Neural progenitor cell (in vitro differentiated cells): ENCODE measurements around the gene PLXDC2. TPM values are rescaled to one million over a fixed set of nuclear protein-coding genes. Genes with fewer than 3 reads are reported as not detected.

Experiments
- DNase-seq: peaks from one replicate; pipeline ENCODE4 v3.0.0-alpha.2; 2016; ENCODE audit warnings: low spot score
- H2AFZ ChIP-seq: fragments of 200-600 bp; sonication (generic); replicated peaks from 2 replicates; pipeline ENCODE4 v1.6.1; 2016; ENCODE audit warnings: antibody characterized with exemption
- H3F3A ChIP-seq: fragments of 200-600 bp; sonication (generic); 2 replicates; pipeline ENCODE4 v1.6.1; 2016; ENCODE audit warnings: antibody characterized with exemption, low read depth
- H3K27ac ChIP-seq: fragments of 200-600 bp; sonication (generic); 2 replicates; pipeline ENCODE4 v1.5.1; 2016; ENCODE audit warnings: mild to moderate bottlenecking
- H3K27me3 ChIP-seq: fragments of 200-600 bp; sonication (generic); 2 replicates; pipeline ENCODE4 v1.6.1; 2016; ENCODE audit warnings: mild to moderate bottlenecking, moderate library complexity
- H3K36me3 ChIP-seq: fragments of 200-600 bp; sonication (generic); 2 replicates; pipeline ENCODE4 v1.5.1; 2016
- H3K4me1 ChIP-seq: fragments of 200-600 bp; sonication (generic); 2 replicates; pipeline ENCODE4 v1.6.1; 2016; ENCODE audit warnings: mixed run types
- H3K4me2 ChIP-seq: fragments of 200-600 bp; sonication (generic); 2 replicates; pipeline ENCODE4 v1.6.1; 2016
- H3K4me3 ChIP-seq: fragments of 200-600 bp; sonication (generic); 2 replicates; pipeline ENCODE4 v1.5.1; 2016
- H3K79me2 ChIP-seq: fragments of 200-600 bp; sonication (generic); 2 replicates; pipeline ENCODE4 v1.6.1; 2016; ENCODE audit warnings: low read depth
- H3K9ac ChIP-seq: fragments of 200-600 bp; sonication (generic); 2 replicates; pipeline ENCODE4 v1.6.1; 2016
- H3K9me3 ChIP-seq: fragments of 200-600 bp; sonication (generic); 2 replicates; pipeline ENCODE4 v1.5.1; 2016; ENCODE audit warnings: low read depth
- H4K20me1 ChIP-seq: fragments of 200-600 bp; sonication (generic); 2 replicates; pipeline ENCODE4 v1.6.1; 2016; ENCODE audit warnings: low read depth
- H3K27ac Mint-ChIP-seq: 3 replicates; pipeline ENCODE4 v1.8.0; 2021; ENCODE audit warnings: mixed read lengths
- H3K27me3 Mint-ChIP-seq: 2 replicates; pipeline ENCODE4 v1.8.0; 2022; ENCODE audit warnings: low read depth, mild to moderate bottlenecking, inconsistent platforms, moderate library complexity, mixed read lengths; ENCODE audit not compliant: insufficient read depth
- H3K36me3 Mint-ChIP-seq: 3 replicates; pipeline ENCODE4 v1.8.0; 2021; ENCODE audit warnings: mixed read lengths
- H3K4me1 Mint-ChIP-seq: 3 replicates; pipeline ENCODE4 v1.8.0; 2021; ENCODE audit warnings: mixed read lengths
- H3K4me3 Mint-ChIP-seq: 3 replicates; pipeline ENCODE4 v1.8.0; 2021; ENCODE audit warnings: mild to moderate bottlenecking, moderate library complexity, mixed read lengths
- H3K9me3 Mint-ChIP-seq: 3 replicates; pipeline ENCODE4 v1.8.0; 2020; ENCODE audit warnings: mixed read lengths
- EZH2 ChIP-seq: fragments of 200-600 bp; sonication (generic); IDR thresholded peaks from 2 replicates; pipeline ENCODE4 v1.6.1; 2017; ENCODE audit warnings: antibody characterized with exemption, mild to moderate bottlenecking, moderate library complexity
- EZH2phosphoT487 ChIP-seq: fragments of 200-600 bp; sonication (generic); IDR thresholded peaks from 2 replicates; pipeline ENCODE4 v1.6.1; 2017; ENCODE audit warnings: antibody characterized with exemption
- total RNA-seq: library from RNA; depleted of rRNA; stranded (reverse); fragments of >200 nt; gene quantifications from 2 replicates; pipeline ENCODE4 v1.2.3, GENCODE V29; 2015; ENCODE audit warnings: low replicate concordance
- TF ChIP-seq, protein P1 (sequence below): fragments of 200-600 bp; sonication (generic); IDR thresholded peaks from 2 replicates; pipeline ENCODE4 v1.5.1; 2017; ENCODE audit warnings: antibody characterized with exemption, mild to moderate bottlenecking

PLXDC2 gene
- total RNA-seq, 1 donor from 2014 or later: 44.2 TPM

- Histone ChIP-seq H3K9me3 (no peaks in the 10 kb centered on the region), H3K79me2 (no peaks in the 10 kb centered on the region), H3K4me1 (peaks cover 45% of the 10 kb centered on the region), H3K27ac (no peak overlapping the region), H3K9ac (no peak overlapping the region), H2AFZ (no peak overlapping the region), H3K36me3 (no peaks in the 10 kb centered on the region), H4K20me1 (no peaks in the 10 kb centered on the region), H3K27me3 (no peaks in the 10 kb centered on the region), H3K4me2 (no peak overlapping the region), H3K4me3 (no peak overlapping the region), H3F3A (peaks cover 16% of the 10 kb centered on the region)
- peaks cover 21% of the 10 kb centered on the region for H3K4me1 Mint-ChIP-seq
- H3K4me3 Mint-ChIP-seq: no peak overlapping the region
- no peak for DNase-seq
- TF ChIP-seq EZH2phosphoT487: no peak
- TF ChIP-seq, protein P1, sequence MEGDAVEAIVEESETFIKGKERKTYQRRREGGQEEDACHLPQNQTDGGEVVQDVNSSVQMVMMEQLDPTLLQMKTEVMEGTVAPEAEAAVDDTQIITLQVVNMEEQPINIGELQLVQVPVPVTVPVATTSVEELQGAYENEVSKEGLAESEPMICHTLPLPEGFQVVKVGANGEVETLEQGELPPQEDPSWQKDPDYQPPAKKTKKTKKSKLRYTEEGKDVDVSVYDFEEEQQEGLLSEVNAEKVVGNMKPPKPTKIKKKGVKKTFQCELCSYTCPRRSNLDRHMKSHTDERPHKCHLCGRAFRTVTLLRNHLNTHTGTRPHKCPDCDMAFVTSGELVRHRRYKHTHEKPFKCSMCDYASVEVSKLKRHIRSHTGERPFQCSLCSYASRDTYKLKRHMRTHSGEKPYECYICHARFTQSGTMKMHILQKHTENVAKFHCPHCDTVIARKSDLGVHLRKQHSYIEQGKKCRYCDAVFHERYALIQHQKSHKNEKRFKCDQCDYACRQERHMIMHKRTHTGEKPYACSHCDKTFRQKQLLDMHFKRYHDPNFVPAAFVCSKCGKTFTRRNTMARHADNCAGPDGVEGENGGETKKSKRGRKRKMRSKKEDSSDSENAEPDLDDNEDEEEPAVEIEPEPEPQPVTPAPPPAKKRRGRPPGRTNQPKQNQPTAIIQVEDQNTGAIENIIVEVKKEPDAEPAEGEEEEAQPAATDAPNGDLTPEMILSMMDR: no peak
- TF ChIP-seq EZH2: no peak
- peaks cover 8% of the 10 kb centered on the region for H3K36me3 Mint-ChIP-seq
- H3K9me3 Mint-ChIP-seq: peaks cover 3% of the 10 kb centered on the region
- no peak overlapping the region for H3K27ac Mint-ChIP-seq
- peaks cover 3% of the 10 kb centered on the region for H3K27me3 Mint-ChIP-seq
Observed at GRCh38 chr10:20272608-20273007, 456.4 kb downstream of the PLXDC2 start.

DNA sequence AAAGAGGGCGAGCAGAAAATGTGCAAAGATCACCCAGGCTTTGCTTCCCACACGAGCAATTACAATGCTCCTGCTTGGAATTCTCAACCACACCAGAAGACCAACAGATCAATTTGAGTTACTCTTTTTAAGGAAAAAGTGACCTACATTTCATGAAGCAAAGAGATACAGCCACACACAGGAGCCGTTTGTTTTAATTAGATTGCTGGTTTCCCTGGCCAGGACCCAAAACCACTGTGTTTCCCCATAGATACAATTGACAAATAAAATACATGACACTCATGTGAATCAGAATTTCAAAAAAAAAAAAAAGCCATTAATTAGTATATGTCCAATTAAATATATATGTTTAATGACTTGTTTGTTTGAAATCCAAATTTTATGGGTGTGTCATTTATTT lies 458.3 kb downstream of the PLXDC2 start:
- peaks cover 16% of the 10 kb centered on the region for H3F3A ChIP-seq
- H3K27me3 Mint-ChIP-seq: peaks cover 3% of the 10 kb centered on the region
- H3K27ac Mint-ChIP-seq: no peak overlapping the region

DNA sequence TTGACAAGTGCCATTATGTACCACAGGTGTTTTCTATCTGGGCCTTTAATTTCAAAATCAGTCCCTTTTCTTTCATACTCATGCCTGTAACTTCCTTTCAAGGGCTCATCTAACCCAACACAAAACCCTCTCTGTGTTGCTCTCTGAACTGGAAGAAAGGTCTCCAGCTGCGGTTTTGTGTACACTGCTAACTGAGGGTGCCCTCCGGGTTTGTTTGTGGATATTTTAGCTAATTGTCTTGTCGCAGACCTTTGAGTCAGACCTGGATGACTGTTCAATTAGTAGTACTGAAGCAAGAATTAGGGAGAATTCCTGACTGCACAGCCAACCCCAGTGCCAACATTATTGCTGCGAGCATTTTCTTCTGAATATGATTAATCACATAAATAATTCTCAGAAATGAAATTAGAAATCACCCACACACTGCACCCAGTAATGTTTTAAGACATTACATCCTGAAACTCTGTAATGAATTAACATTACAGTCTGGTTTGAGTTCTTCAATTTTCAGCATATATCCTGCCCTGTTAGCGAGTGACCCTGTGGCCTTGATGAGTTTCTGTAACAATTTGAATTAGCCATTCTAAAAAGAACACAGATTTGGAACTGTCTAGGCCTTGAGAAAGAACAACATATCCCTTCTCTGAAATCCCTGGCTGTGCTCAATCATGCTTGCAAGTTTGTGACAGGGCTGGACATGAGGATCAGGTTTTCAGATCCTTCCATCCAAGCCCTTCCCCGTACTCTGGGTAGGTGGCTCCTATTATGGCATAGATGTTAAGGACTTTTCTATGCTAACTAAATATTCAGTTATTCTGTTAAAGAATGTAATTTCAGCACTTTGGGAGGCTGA lies 460.1 kb downstream of the PLXDC2 start:
- Histone ChIP-seq H3F3A (peaks cover 16% of the 10 kb centered on the region), H3K79me2 (no peaks in the 10 kb centered on the region), H3K36me3 (peaks cover 5% of the 10 kb centered on the region), H3K4me3 (no peak overlapping the region), H3K4me1 (peaks cover 42% of the 10 kb centered on the region), H4K20me1 (no peaks in the 10 kb centered on the region), H2AFZ (no peak overlapping the region), H3K27ac (peak overlapping the region; percentile 69), H3K4me2 (peak overlapping the region; percentile 56), H3K27me3 (no peaks in the 10 kb centered on the region), H3K9me3 (no peaks in the 10 kb centered on the region), H3K9ac (no peak overlapping the region)
- Mint-ChIP-seq H3K4me1 (peaks cover 19% of the 10 kb centered on the region), H3K4me3 (peak overlapping the region; percentile 19), H3K36me3 (peaks cover 21% of the 10 kb centered on the region), H3K27me3 (peaks cover 3% of the 10 kb centered on the region), H3K9me3 (peaks cover 3% of the 10 kb centered on the region), H3K27ac (no peak overlapping the region)
- TF ChIP-seq EZH2phosphoT487 (no peak), EZH2 (no peak)
- TF ChIP-seq, protein P1: no peak
- peak; percentile 84 for DNase-seq

More for the DNA sequence above, 458.3 kb downstream of the PLXDC2 start:
- Histone ChIP-seq H3K79me2 (no peaks in the 10 kb centered on the region), H3K27me3 (no peaks in the 10 kb centered on the region), H3K4me1 (peaks cover 45% of the 10 kb centered on the region), H2AFZ (no peak overlapping the region), H3K36me3 (peaks cover under 1% of the 10 kb centered on the region), H3K4me3 (no peak overlapping the region), H4K20me1 (no peaks in the 10 kb centered on the region), H3K4me2 (no peak overlapping the region), H3K27ac (no peak overlapping the region), H3K9me3 (no peaks in the 10 kb centered on the region), H3K9ac (no peak overlapping the region)
- Mint-ChIP-seq H3K4me1 (peaks cover 19% of the 10 kb centered on the region), H3K36me3 (peaks cover 12% of the 10 kb centered on the region), H3K4me3 (no peak overlapping the region), H3K9me3 (peaks cover 3% of the 10 kb centered on the region)
- DNase-seq: no peak
- TF ChIP-seq EZH2 (no peak), EZH2phosphoT487 (no peak)
- TF ChIP-seq, protein P1: no peak
